COR-L47 (cell line): ENCODE results near the gene GNB2.

Experiments
- DNase-seq: peaks from one replicate; lab custom pipeline; 2025; lab: John Stamatoyannopoulos, UW

Gene GNB2

GRCh38 chr7:100726996-100727761 is 53.6 kb downstream of the GNB2 start:
- no peak for DNase-seq

- no peak for DNase-seq
These were observed 54.7 kb downstream of the GNB2 start for GRCh38 chr7:100728196-100728595.
